Prostate gland (tissue), 2 donors: ENCODE data around the gene KCTD17.

ENCODE experiments used
- CTCF ChIP-seq, 4 experiments: fragments of 200-600 bp in 2 of 4; fragments of 450-650 bp in 2 of 4; sonication (generic) in 2 of 4; IDR thresholded peaks; 1 replicate in 3 of 4; 2 replicates in 1 of 4; pipeline ENCODE4 v1.5.1; 2016 to 2019; ENCODE audit warnings: antibody characterized with exemption in 4 of 4, mild to moderate bottlenecking in 2 of 4, moderate library complexity in 2 of 4
- POLR2A ChIP-seq: fragments of 450-650 bp; IDR thresholded peaks from one replicate; pipeline ENCODE4 v1.6.1; 2016; ENCODE audit warnings: antibody characterized with exemption, mild to moderate bottlenecking
- POLR2AphosphoS5 ChIP-seq: sonication (generic); formaldehyde crosslinking; IDR thresholded peaks from one replicate; pipeline ENCODE4 v1.6.1; 2017; ENCODE audit warnings: antibody characterized with exemption

- no peak for TF ChIP-seq POLR2A
- TF ChIP-seq CTCF (IDR thresholded peaks at IDR 0.05) = no peak
- TF ChIP-seq POLR2AphosphoS5 = no peak
These were observed 13.0 kb downstream of the KCTD17 start for GRCh38 chr22:37064553-37064952.
